Colonic mucosa (tissue), 4 donors: ENCODE measurements around the gene COPG2. TPM values are rescaled to one million over a fixed set of nuclear protein-coding genes. Genes with fewer than 3 reads are reported as not detected.

Experiments
- DNase-seq: peaks from one replicate; pipeline ENCODE4 v3.0.0-alpha.2; 2020
- H3K27ac ChIP-seq: fragments of 200-600 bp; one replicate; pipeline ENCODE4 v1.8.0; 2021
- H3K27me3 ChIP-seq: fragments of 200-600 bp; one replicate; pipeline ENCODE4 v1.8.0; 2021
- H3K36me3 ChIP-seq: fragments of 200-600 bp; one replicate; pipeline ENCODE4 v1.8.0; 2021
- H3K4me1 ChIP-seq: fragments of 200-600 bp; one replicate; pipeline ENCODE4 v1.8.0; 2021; ENCODE audit warnings: mild to moderate bottlenecking
- H3K4me3 ChIP-seq: fragments of 200-600 bp; one replicate; pipeline ENCODE4 v1.8.0; 2021
- H3K9ac ChIP-seq, 2 donors: one replicate each; pipeline ENCODE4 v1.7.0; 2013; ENCODE audit warnings: control low read depth in 2 of 2, low read depth in 2 of 2, low read length in 2 of 2
- H3K9me3 ChIP-seq: fragments of 200-600 bp; one replicate; pipeline ENCODE4 v1.8.0; 2021
- CTCF ChIP-seq: fragments of 200-600 bp; IDR thresholded peaks from one replicate; pipeline ENCODE4 v1.8.0; 2022; ENCODE audit warnings: antibody characterized with exemption, mild to moderate bottlenecking
- intact Hi-C: fragments of 100-400 bp; cut with DNase I; formaldehyde crosslinking; loops from one replicate; pipeline ENCODE4 v1.14.1; 2022
- total RNA-seq, 2 donors: library from RNA; stranded (reverse); fragmentation: NEBNext Ultra II Directional in 1 of 2; extraction: Animal tissue kit (Norgen Biotek cat#: 25700) in 1 of 2; gene quantifications; one replicate each; pipeline ENCODE4 v1.2.1, GENCODE V29; 2021
- donor health status: healthy.
- donor health status: DM: no; HTN: no; CAD: no.
- donor health status: DM: no; HTN: no; CAD: no.

The COPG2 gene, protein sequence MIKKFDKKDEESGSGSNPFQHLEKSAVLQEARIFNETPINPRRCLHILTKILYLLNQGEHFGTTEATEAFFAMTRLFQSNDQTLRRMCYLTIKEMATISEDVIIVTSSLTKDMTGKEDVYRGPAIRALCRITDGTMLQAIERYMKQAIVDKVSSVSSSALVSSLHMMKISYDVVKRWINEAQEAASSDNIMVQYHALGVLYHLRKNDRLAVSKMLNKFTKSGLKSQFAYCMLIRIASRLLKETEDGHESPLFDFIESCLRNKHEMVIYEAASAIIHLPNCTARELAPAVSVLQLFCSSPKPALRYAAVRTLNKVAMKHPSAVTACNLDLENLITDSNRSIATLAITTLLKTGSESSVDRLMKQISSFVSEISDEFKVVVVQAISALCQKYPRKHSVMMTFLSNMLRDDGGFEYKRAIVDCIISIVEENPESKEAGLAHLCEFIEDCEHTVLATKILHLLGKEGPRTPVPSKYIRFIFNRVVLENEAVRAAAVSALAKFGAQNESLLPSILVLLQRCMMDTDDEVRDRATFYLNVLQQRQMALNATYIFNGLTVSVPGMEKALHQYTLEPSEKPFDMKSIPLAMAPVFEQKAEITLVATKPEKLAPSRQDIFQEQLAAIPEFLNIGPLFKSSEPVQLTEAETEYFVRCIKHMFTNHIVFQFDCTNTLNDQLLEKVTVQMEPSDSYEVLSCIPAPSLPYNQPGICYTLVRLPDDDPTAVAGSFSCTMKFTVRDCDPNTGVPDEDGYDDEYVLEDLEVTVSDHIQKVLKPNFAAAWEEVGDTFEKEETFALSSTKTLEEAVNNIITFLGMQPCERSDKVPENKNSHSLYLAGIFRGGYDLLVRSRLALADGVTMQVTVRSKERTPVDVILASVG
- 10 to 100 TPM; 19.1 to 24.2 TPM for total RNA-seq

GRCh38 chr7:130668258-130669084 is at the start of gene COPG2:
Gene COPG2, minus strand, starts transcription at chr7:130668748. Its CDS starts 80 bp downstream, at chr7:130668668.
- Histone ChIP-seq H3K4me1 (peaks cover 6% of the 10 kb centered on the region), H3K27ac (peak within 1 kb of the TSS; percentile 78), H3K36me3 (no peaks in the 10 kb centered on the region), H3K9ac (peak within 1 kb of the TSS; percentile 70 to 78), H3K9me3 (no peaks in the 10 kb centered on the region), H3K27me3 (no peaks in the 10 kb centered on the region), H3K4me3 (peak within 1 kb of the TSS; percentile 77)
- intact Hi-C loops = no loop called here
- DNase-seq = peak; percentile 86
- no peak for TF ChIP-seq CTCF

DNA sequence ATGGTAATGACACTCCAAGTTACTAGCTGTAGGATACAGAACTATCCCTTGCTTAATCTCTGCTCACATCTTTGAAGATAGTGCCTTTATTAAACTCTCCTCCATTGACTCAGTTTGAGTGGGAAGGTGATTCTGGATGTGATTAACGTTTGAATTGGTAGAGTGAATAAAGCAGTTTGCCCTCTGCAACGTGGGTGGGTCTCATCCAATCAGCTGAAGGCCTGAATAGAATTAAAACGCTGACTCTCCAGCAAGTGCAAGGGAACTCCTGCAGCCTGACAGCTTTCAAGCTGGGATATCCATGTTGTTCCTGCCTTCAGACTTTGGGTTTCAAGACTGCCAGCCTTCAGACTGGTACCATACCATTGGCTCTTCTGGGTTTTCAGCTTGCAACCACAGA is 43.9 kb upstream of the COPG2 start:
- Histone ChIP-seq H3K9me3 (no peaks in the 10 kb centered on the region), H3K36me3 (no peaks in the 10 kb centered on the region), H3K4me3 (no peak overlapping the region), H3K27ac (no peak overlapping the region), H3K27me3 (no peaks in the 10 kb centered on the region), H3K9ac (no peak overlapping the region), H3K4me1 (no peaks in the 10 kb centered on the region)
- no peak for DNase-seq
- no peak for TF ChIP-seq CTCF
- intact Hi-C loops = no loop called here

GRCh38 chr7:130708766-130709165 is 40.2 kb upstream of the COPG2 start:
- DNase-seq = no peak
- no peak for TF ChIP-seq CTCF
- H3K4me1 ChIP-seq = no peaks in the 10 kb centered on the region
- H3K27ac ChIP-seq = no peak overlapping the region
- intact Hi-C loops = no loop called here
- no peaks in the 10 kb centered on the region for H3K27me3 ChIP-seq
- no peak overlapping the region for H3K4me3 ChIP-seq
- no peak overlapping the region for H3K9ac ChIP-seq
- H3K36me3 ChIP-seq = no peaks in the 10 kb centered on the region
- no peaks in the 10 kb centered on the region for H3K9me3 ChIP-seq

DNA sequence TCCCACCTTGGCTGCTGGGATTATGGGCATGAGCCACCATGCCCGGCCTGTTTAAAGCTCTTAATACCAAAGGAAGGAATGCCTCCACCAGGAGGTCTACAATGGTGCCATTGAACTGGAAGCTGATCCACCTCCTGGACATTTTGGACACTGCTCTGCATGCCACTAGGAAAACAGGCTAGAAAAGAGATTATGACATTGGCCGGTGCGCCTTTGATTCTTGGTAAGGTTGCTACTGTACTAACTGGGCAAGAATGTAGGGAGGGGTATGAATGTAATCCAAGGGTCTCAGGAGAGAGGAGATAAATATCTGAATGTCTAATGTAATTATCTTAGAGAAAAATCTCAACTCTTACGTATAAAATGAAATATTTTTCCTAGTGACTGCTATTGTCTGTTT is 39.5 kb upstream of the COPG2 start:
- no peaks in the 10 kb centered on the region for H3K27me3 ChIP-seq
- no peak overlapping the region for H3K4me3 ChIP-seq
- H3K36me3 ChIP-seq = no peaks in the 10 kb centered on the region
- TF ChIP-seq CTCF = no peak
- intact Hi-C loops = no loop called here
- no peak for DNase-seq
- no peaks in the 10 kb centered on the region for H3K9me3 ChIP-seq
- no peak overlapping the region for H3K27ac ChIP-seq
- no peaks in the 10 kb centered on the region for H3K4me1 ChIP-seq
- no peak overlapping the region for H3K9ac ChIP-seq

DNA sequence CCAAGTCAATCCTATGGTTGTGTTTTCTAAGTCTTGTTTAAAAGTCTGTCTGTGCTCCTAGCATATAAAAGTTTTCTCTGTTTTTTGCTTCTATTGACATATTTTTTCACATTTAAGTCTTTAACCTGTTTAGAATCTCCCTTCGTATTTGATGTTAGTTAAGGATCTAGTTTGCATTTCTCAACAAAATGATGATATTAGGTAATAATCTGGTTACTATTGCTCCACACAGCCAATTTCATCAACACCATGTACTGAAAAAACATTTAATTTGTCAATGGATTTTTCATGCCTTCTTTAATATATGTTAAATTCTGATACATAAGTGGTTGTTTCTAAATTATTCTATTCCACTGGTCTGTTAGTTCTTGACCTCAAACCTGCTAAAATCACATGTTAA is 35.3 kb upstream of the COPG2 start:
- Histone ChIP-seq H3K27ac (no peak overlapping the region), H3K36me3 (no peaks in the 10 kb centered on the region), H3K9ac (no peak overlapping the region), H3K9me3 (no peaks in the 10 kb centered on the region), H3K4me1 (no peaks in the 10 kb centered on the region), H3K4me3 (no peak overlapping the region), H3K27me3 (no peaks in the 10 kb centered on the region)
- no peak for TF ChIP-seq CTCF
- intact Hi-C loops = no loop called here
- no peak for DNase-seq
